HG03439 (cell line): Measurements from ENCODE around the gene HRK.

Experiments
- ATAC-seq: cut with Tn5 transposase; IDR thresholded peaks from one replicate; pipeline ENCODE4 v1.9.1; 2021; ENCODE audit warnings: mild to moderate bottlenecking, moderate library complexity; ENCODE audit not compliant: unreplicated experiment

HRK gene

GRCh38 chr12:116881325-116881876 is at the start of gene HRK:
Gene HRK (minus strand): TSS chr12:116881441. CDS start chr12:116881307, 134 bp downstream.
- ATAC-seq = no peak

- no peak for ATAC-seq
Observed at GRCh38 chr12:116929885-116930284, 48.6 kb upstream of the HRK start.

GRCh38 chr12:116928504-116928903 is 47.3 kb upstream of the HRK start:
- ATAC-seq = no peak

GRCh38 chr12:116927244-116927940 is 46.2 kb upstream of the HRK start:
- ATAC-seq = no peak

GRCh38 chr12:116926283-116927243 is 45.3 kb upstream of the HRK start:
- ATAC-seq = no peak

DNA sequence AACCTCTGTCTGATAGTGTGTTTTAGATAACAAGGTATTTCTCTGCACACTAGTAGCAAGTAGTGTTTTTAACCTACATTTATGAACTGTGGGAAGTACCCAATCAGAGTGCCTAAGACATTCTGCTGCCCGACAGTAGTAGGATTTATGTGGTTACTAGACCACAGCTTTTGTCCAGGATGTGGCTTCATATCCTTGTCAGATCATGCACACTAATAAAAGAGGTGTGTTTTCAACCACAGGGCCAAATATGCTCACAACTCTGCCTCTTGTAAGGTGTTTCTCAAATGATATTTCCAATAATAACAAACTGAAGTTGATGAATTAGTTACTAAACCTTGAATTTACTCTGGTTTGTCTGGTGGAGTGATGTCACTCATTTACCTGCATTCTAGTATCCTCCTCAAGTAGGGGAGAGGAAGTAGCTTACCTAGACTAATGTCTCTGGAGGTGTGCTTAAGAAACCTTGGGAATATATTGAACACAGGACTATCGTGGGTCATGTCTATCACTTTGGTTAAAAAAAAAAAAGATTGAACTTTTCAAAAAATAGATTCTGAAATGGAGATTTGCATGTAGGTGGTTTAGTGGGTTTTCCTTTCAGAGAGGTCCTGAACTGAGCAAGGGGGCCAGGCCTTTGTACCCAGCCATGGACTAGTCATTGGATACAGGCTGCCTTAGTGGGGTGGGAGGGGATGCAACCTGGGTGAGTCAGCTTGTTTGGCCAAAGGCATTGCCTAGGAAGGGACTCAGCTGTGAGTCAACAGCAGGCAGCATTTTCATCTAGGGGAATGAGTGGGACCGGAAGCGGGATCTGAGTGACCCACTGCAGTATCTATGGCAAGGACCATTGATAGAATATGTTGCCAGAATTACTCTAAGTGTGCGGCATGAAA is 43.6 kb upstream of the HRK start:
- no peak for ATAC-seq

GRCh38 chr12:116922194-116922897 is 41.1 kb upstream of the HRK start:
- peak; percentile 58 for ATAC-seq

GRCh38 chr12:116920939-116921338 is 39.7 kb upstream of the HRK start:
- ATAC-seq = no peak

GRCh38 chr12:116919706-116920485 is 38.7 kb upstream of the HRK start:
- no peak for ATAC-seq

GRCh38 chr12:116919247-116919661 is 38.0 kb upstream of the HRK start:
- no peak for ATAC-seq

DNA sequence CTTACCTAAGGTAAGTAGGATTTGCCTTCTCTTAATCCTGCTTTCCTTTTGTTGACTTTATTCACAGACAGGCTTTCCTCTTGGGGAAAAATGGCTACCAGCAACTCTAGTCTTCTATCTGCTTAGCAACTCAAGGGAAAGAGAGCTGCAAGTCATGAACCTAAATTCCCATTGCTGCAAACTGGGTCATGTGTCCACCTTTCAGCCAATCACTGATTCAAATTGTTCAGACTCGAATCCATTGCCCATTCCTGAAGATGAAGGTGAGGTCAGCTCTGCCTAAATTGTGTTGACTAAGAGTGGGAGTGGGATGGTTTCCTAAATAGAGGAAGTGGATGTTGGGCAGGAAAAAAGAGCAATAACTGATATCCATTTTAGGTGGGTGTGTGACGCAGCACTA is 37.2 kb upstream of the HRK start:
- no peak for ATAC-seq

GRCh38 chr12:116916714-116917114 is 35.5 kb upstream of the HRK start:
- ATAC-seq = peak; percentile 98

GRCh38 chr12:116916122-116916521 is 34.9 kb upstream of the HRK start:
- ATAC-seq = no peak

GRCh38 chr12:116915326-116915725 is 34.1 kb upstream of the HRK start:
- no peak for ATAC-seq

DNA sequence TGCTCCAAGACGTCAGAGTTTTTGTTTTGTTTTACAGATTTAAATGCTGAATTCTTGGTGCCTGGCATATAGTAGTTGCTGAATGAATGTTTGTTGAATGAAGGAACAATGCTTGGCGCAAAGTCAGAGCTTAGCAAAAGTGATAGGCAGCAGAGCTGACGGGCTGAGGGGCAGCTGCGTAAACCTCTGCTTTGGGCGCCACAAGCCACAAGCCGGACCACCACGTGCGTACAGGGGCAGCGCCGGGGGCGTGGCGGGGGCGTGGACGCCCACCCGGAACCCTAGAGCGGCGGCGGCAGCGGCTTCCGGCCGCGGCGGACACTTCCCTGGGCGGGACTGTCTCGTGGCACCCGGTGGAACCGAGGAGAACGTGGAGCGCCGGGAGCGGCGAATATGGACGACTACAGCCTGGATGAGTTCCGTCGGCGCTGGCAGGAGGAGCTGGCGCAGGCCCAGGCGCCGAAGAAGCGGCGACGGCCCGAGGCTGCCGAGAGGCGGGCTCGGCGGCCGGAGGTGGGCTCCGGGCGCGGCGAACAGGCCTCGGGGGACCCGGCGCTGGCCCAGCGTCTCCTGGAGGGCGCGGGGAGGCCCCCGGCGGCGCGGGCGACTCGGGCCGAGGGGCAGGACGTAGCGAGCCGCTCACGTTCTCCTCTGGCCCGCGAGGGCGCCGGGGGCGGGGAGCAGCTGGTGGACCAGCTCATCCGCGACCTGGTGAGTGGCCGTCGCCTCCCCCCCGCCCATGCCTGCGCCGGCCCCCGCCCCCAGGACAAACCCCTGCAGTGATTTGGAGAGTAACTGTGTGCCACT is 29.6 kb upstream of the HRK start, which contains the start of gene FBXW8:
TSS of gene FBXW8 (plus strand) at position 306 of the 807 bp plus-strand sequence. CDS start at position 394, 88 bp downstream.
- peak; percentile 85 for ATAC-seq

DNA sequence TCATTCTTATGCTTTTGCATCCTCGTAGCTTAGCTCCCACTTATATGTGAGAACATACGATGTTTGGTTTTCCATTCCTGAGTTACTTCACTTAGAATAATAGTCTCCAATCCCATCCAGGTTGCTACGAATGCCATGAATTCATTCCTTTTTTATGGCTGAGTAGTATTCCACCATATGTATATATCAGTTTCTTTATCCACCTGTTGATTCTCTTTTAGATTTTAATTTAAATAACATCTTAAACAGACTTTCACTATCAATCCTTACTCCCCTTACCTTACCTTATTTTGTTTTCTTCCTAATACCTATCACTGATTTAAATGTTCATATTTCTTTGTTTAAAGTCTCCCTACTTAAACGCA is 29.0 kb upstream of the HRK start:
- no peak for ATAC-seq

- no peak for ATAC-seq
Observed at GRCh38 chr12:116906285-116906684, 25.0 kb upstream of the HRK start.

DNA sequence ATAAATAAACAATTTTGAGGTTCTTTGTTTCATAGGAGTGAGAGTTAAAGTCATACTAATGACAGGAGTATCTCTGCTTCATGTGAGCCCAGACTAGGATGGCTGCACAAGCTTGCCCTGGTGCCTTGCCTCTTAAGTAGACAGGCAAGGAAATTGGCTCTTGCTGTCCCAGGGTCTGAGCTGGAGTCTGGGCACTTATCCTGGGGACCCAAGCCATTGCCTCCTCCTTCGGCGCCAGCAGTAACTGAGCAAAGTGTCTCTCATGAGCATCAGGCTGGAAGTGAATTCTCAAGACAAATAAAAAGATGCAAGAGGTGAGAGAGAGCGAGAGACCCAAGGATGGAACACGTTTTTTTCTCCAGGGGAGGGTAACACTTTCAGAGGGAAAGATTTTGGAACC is 22.6 kb upstream of the HRK start:
- no peak for ATAC-seq
